AG04449 (cell line): Measurements from ENCODE around the gene FBXO28.

ENCODE experiments used
- CTCF ChIA-PET: fragments of 350-600 bp; formaldehyde crosslinking; extraction: SDS; loops from one replicate; lab custom pipeline; 2021; ENCODE audit warnings: antibody characterized with exemption; lab: Yijun Ruan, JAX
- POLR2A ChIA-PET: fragments of 400-600, 350-600 bp; formaldehyde crosslinking; extraction: SDS; loops from one replicate; lab custom pipeline; 2020; ENCODE audit warnings: antibody characterized with exemption, inconsistent platforms; lab: Yijun Ruan, JAX
- DNase-seq: peaks from one replicate; pipeline ENCODE4 v3.0.0-alpha.2; 2010; ENCODE audit warnings: low read depth, low spot score
- H3K4me3 ChIP-seq: 2 replicates; pipeline ENCODE4 v1.5.1; 2011; ENCODE audit warnings: low read depth, mild to moderate bottlenecking, control low read depth, low read length
- CTCF ChIP-seq: IDR thresholded peaks from one replicate; pipeline ENCODE4 v1.5.1; 2011; ENCODE audit warnings: mild to moderate bottlenecking, moderate library complexity, low read length, control low read depth, inconsistent platforms; ENCODE audit not compliant: insufficient read depth; ENCODE audit errors: missing control alignments

Gene FBXO28

DNA sequence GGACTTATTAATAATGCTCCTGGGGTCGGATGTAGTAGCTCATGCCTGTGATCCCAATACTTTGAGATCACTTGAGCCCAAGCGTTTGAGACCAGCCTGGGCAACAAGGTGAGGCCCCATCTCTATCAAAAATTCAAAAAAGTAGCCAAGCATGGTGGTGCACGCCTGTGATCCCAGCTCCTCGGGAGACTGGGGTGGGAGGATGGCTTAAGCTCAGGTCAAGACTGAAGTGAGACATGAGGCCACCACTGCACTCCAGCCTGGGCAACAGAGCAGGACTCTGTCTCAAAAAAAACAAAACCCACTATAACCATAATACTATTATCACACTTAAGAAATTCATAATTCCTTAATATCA lies 67.5 kb downstream of the FBXO28 start:
- TF ChIP-seq CTCF: no peak
- POLR2A ChIA-PET: no interaction called here
- no peak for DNase-seq
- CTCF ChIA-PET: interaction anchor here (1.0 kb wide), 1 partner anchor 11 kb away, joined by 3 read pairs; no protein-coding TSS in a partner anchor
- H3K4me3 ChIP-seq: no peak overlapping the region

DNA sequence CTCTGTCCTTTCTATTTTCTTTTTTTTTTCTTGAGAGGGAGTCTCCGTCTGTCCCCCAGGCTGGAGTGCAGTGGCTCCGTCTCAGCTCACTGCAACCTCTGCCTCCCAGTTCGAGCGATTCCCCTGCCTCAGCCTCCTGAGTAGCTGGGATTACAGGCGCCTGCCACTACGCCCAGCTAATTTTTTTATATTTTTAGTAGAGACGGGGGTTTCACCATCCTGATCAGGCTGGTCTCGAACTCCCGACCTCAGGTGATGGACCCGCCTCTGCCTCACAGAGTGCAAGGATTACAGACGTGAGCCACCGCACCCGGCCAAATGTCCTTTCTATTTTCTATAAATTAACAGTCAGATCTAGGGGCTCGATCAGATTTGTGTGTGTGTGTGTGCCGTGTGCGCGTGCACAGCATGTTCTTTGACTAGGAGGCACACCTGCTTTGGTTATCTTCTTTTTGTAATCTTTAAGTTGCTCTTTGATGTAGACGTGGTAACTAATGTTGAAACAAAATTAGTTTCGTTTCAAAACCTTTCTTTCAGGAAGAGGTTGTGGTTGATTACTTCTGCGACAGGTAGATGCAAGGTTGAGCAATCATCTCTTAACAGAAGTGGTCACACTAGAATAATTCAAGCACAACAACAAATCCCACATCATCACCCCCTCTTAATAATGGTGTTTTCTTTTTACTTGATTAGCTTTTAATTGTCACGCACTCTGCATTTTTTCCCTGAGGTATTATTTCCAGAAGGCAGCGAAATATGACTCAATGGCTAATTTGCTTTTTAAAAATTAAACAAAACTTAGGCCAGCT lies 68.3 kb downstream of the FBXO28 start:
- H3K4me3 ChIP-seq: peak overlapping the region; percentile 82
- POLR2A ChIA-PET: interaction anchor here (0.6 to 1.7 kb wide), 5 partner anchors 10 to 481 kb away, joined by 3 to 6 read pairs (median 5); partner anchors contain the start of gene NVL
- no peak for TF ChIP-seq CTCF
- CTCF ChIA-PET: interaction anchor here (0.6 to 2.0 kb wide), 6 partner anchors 10 to 983 kb away, joined by 3 to 6 read pairs (median 3); no protein-coding TSS in a partner anchor
- DNase-seq: no peak

DNA sequence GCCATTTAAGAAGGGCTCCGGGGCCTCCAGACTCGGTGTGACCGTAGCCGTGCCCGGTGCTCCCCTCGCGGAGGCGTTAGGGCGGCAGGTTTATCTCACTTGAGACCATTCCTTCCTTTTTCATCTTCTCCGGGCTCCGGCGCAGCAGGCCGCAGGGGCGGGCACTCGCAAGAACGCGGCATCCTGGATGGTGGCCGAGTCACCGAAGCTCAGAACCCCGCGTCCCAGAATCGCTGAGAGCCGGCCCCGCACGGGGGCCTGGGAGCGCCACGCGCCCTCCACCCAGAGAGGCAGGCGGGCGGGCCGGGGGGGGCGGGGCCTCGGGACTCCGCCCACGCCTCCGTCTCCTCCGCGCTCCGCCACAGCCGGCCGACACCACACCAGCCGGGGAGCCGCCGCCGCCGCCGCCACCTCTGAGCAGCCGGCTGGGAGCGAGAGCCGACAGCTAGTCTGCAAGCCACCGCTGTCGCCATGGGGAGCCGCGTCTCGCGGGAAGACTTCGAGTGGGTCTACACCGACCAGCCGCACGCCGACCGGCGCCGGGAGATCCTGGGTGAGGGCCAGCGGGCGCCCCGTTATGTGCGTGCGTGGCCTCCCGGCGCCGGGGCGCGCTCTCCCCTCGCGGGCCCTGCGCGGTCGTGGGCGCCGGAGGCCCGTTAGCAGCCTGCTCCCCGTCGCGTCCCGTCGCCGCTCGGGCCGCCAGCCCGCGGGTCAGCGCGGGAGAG lies 69.1 kb downstream of the FBXO28 start, which contains the start of gene DEGS1:
Gene DEGS1 (plus strand): TSS at position 375 of the 725 bp plus-strand sequence. CDS start 97 bp downstream, at position 472.
- POLR2A ChIA-PET: interaction anchor here (0.6 to 1.7 kb wide), 6 partner anchors 9 to 544 kb away, joined by 3 to 6 read pairs (median 4); partner anchors contain the start of gene NVL
- CTCF ChIA-PET: interaction anchor here (0.6 to 2.0 kb wide), 5 partner anchors 10 to 982 kb away, joined by 3 to 6 read pairs (median 3); no protein-coding TSS in a partner anchor
- no peak for DNase-seq

DNA sequence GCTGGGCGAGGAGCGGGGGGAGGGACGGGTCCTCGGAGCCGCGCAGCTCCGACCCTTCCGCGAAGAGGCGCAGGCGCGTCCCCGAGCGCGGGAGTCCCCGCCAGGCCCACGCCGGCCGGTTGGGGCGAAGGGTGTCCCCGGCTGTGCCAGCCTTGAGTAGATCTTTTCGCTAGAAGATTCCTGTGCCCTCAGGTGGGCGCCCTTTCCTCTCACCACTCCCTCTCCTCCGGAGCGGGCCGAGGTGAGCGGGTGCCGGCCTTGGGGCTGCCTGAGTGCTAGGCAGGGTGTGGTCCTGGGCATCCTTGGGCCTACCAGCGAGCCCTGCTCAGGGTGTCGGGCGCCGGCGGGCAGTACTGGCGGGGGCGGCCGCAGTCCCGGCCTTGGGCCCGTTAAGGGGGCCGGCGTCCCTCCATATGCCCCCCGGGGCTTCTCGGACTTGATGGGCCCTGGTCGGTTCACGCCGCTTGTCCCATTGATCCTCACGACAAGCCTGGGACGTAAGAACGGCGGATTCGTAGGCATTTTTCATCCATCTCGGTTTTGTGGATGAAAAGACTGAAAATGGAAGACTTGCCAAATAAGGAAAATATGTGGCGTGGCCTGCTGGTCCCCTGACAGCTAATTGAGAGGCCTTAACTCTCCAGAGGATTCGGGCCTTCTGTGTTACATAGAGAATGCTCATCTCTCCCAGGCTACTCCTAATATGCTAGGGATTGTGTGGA lies 69.8 kb downstream of the FBXO28 start:
- H3K4me3 ChIP-seq: peak overlapping the region; percentile 82
- POLR2A ChIA-PET: interaction anchor here (0.6 to 1.7 kb wide), 2 partner anchors 15 to 543 kb away, joined by 3 read pairs; no protein-coding TSS in a partner anchor
- TF ChIP-seq CTCF: no peak
- DNase-seq: no peak
- CTCF ChIA-PET: interaction anchor here (1.2 to 2.0 kb wide), 2 partner anchors 9 to 13 kb away, joined by 3 to 6 read pairs; no protein-coding TSS in a partner anchor

More for the DNA sequence above, 69.1 kb downstream of the FBXO28 start, which contains the start of gene DEGS1:
- TF ChIP-seq CTCF: no peak
- H3K4me3 ChIP-seq: peak within 1 kb of the TSS; percentile 82

DNA sequence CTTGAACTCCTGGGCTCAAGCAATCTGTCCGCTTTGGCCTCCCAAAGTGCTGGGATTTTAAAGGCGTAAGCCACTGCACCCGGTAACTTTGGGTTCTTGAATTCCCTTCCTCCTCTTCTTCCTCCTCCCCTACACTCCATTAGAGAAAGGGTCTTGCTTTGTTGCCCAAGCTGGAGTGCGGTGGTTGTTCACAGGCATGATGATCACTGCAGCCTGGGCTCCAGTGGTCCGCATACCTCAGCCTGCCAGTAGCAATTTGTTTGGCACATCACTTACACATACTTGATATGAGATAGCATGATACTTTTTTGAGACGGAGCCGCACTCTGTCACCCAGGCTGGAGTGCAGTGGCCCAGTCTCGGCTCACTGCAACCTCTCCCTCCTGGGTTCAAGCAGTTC lies 71.3 kb downstream of the FBXO28 start:
- CTCF ChIA-PET: no interaction called here
- POLR2A ChIA-PET: no interaction called here
- DNase-seq: no peak
- no peak for TF ChIP-seq CTCF
- peak overlapping the region; percentile 82; the same call in 1 of the 2 replicates for H3K4me3 ChIP-seq
